ENCODE results near the gene CCDC66. TPM values are rescaled to one million over a fixed set of nuclear protein-coding genes. Genes with fewer than 3 reads are reported as not detected.

CCDC66 gene
- total and polyA plus RNA-seq, 2 donors (not counting 1 experiment from before 2014, with no cell fraction given), result 8.3 to 28.2 TPM

- Histone ChIP-seq H3K4me3 (replicated peaks in 1 of 4; ENCODE audit: control extremely low read depth in 1 of 4, insufficient read depth in 1 of 4, low read depth in 3 of 4, low read length in 4 of 4) (no peak overlapping the region), H3K36me3 (ENCODE audit: control insufficient read depth, insufficient read depth, low read length) (peaks cover 3% of the 10 kb centered on the region), H3K79me2 (ENCODE audit: control insufficient read depth, insufficient read depth, low read length) (no peaks in the 10 kb centered on the region), H3K4me2 (ENCODE audit: extremely low read depth, insufficient read depth, low read length) (no peak overlapping the region), H3K9me3 (ENCODE audit: control insufficient read depth, insufficient read depth, low read depth, low read length) (no peaks in the 10 kb centered on the region), H3K27ac (ENCODE audit: insufficient read depth, low read length) (no peak overlapping the region), H2AFZ (ENCODE audit: low read length) (no peak overlapping the region), H3K27me3 (ENCODE audit: control insufficient read depth, insufficient read depth, low read length) (no peaks in the 10 kb centered on the region), H4K20me1 (ENCODE audit: control insufficient read depth, extremely low read depth, insufficient read depth, low read length) (no peaks in the 10 kb centered on the region), H3K4me1 (ENCODE audit: control insufficient read depth, extremely low read depth, insufficient read depth, low read length) (no peaks in the 10 kb centered on the region), H3K9ac (ENCODE audit: insufficient read depth, low read length) (no peak overlapping the region)
- no peak for DNase-seq (ENCODE audit: low read depth in 2 of 2)
- no peak for TF ChIP-seq EZH2 (IDR thresholded peaks at IDR 0.05; ENCODE audit: low read length, missing control alignments)
- TF ChIP-seq CTCF (conservative IDR thresholded peaks at IDR 0.05 in 1 of 2, IDR thresholded peaks at IDR 0.05 in 1 of 2; ENCODE audit: low read depth in 1 of 2, low read length in 2 of 2), result no peak
Measured at GRCh38 chr3:56611364-56611763, 54.4 kb downstream of the CCDC66 start.

GRCh38 chr3:56612146-56612545 is 55.2 kb downstream of the CCDC66 start:
- no peak overlapping the region for H3K27ac ChIP-seq (ENCODE audit: insufficient read depth, low read length)
- no peak overlapping the region for H3K9ac ChIP-seq (ENCODE audit: insufficient read depth, low read length)
- no peak overlapping the region for H3K4me2 ChIP-seq (ENCODE audit: extremely low read depth, insufficient read depth, low read length)
- no peak overlapping the region for H3K4me3 ChIP-seq (replicated peaks in 1 of 4; ENCODE audit: control extremely low read depth in 1 of 4, insufficient read depth in 1 of 4, low read depth in 3 of 4, low read length in 4 of 4)
- no peak overlapping the region for H2AFZ ChIP-seq (ENCODE audit: low read length)
- peaks cover 3% of the 10 kb centered on the region for H3K36me3 ChIP-seq (ENCODE audit: control insufficient read depth, insufficient read depth, low read length)
- no peak for DNase-seq (ENCODE audit: low read depth in 2 of 2)
- no peaks in the 10 kb centered on the region for H4K20me1 ChIP-seq (ENCODE audit: control insufficient read depth, extremely low read depth, insufficient read depth, low read length)
- no peaks in the 10 kb centered on the region for H3K79me2 ChIP-seq (ENCODE audit: control insufficient read depth, insufficient read depth, low read length)
- H3K9me3 ChIP-seq (ENCODE audit: control insufficient read depth, insufficient read depth, low read depth, low read length), result no peaks in the 10 kb centered on the region
- no peaks in the 10 kb centered on the region for H3K27me3 ChIP-seq (ENCODE audit: control insufficient read depth, insufficient read depth, low read length)
- TF ChIP-seq CTCF (conservative IDR thresholded peaks at IDR 0.05 in 1 of 2, IDR thresholded peaks at IDR 0.05 in 1 of 2; ENCODE audit: low read depth in 1 of 2, low read length in 2 of 2) (no peak), EZH2 (IDR thresholded peaks at IDR 0.05; ENCODE audit: low read length, missing control alignments) (no peak)
- no peaks in the 10 kb centered on the region for H3K4me1 ChIP-seq (ENCODE audit: control insufficient read depth, extremely low read depth, insufficient read depth, low read length)

GRCh38 chr3:56613016-56613415 is 56.0 kb downstream of the CCDC66 start:
- H2AFZ ChIP-seq (ENCODE audit: low read length), result no peak overlapping the region
- no peaks in the 10 kb centered on the region for H3K9me3 ChIP-seq (ENCODE audit: control insufficient read depth, insufficient read depth, low read depth, low read length)
- no peaks in the 10 kb centered on the region for H3K27me3 ChIP-seq (ENCODE audit: control insufficient read depth, insufficient read depth, low read length)
- H3K9ac ChIP-seq (ENCODE audit: insufficient read depth, low read length), result no peak overlapping the region
- H4K20me1 ChIP-seq (ENCODE audit: control insufficient read depth, extremely low read depth, insufficient read depth, low read length), result no peaks in the 10 kb centered on the region
- no peak overlapping the region for H3K4me3 ChIP-seq (replicated peaks in 1 of 4; ENCODE audit: control extremely low read depth in 1 of 4, insufficient read depth in 1 of 4, low read depth in 3 of 4, low read length in 4 of 4)
- TF ChIP-seq EZH2 (IDR thresholded peaks at IDR 0.05; ENCODE audit: low read length, missing control alignments) (no peak), CTCF (conservative IDR thresholded peaks at IDR 0.05 in 1 of 2, IDR thresholded peaks at IDR 0.05 in 1 of 2; ENCODE audit: low read depth in 1 of 2, low read length in 2 of 2) (no peak)
- no peak for DNase-seq (ENCODE audit: low read depth in 2 of 2)
- no peak overlapping the region for H3K27ac ChIP-seq (ENCODE audit: insufficient read depth, low read length)
- peaks cover 3% of the 10 kb centered on the region for H3K36me3 ChIP-seq (ENCODE audit: control insufficient read depth, insufficient read depth, low read length)
- H3K4me2 ChIP-seq (ENCODE audit: extremely low read depth, insufficient read depth, low read length), result no peak overlapping the region
- no peaks in the 10 kb centered on the region for H3K4me1 ChIP-seq (ENCODE audit: control insufficient read depth, extremely low read depth, insufficient read depth, low read length)
- H3K79me2 ChIP-seq (ENCODE audit: control insufficient read depth, insufficient read depth, low read length), result no peaks in the 10 kb centered on the region

All from fibroblast of lung (primary cell).